NCI-H128 (cell line): ENCODE measurements around the gene TMEM40.
"Not testable (repeated sequence)": the region's sequence is repeated elsewhere in the genome, so short reads cannot be mapped to it uniquely, and the experiment has no call there.

Experiments
- DNase-seq: peaks from one replicate; lab custom pipeline; 2025; ENCODE audit not compliant: unreplicated experiment; lab: John Stamatoyannopoulos, UW

TMEM40 gene

GRCh38 chr3:12752102-12752501 lies 7.0 kb downstream of the TMEM40 start:
- DNase-seq: no peak

GRCh38 chr3:12751571-12751970 lies 7.5 kb downstream of the TMEM40 start:
- DNase-seq: no peak

GRCh38 chr3:12750658-12751071 lies 8.4 kb downstream of the TMEM40 start:
- no peak for DNase-seq

GRCh38 chr3:12750223-12750622 lies 8.8 kb downstream of the TMEM40 start:
- no peak for DNase-seq

- DNase-seq: no peak
These were observed 10.6 kb downstream of the TMEM40 start for GRCh38 chr3:12748477-12748876.

- DNase-seq: no peak
These were observed 12.6 kb downstream of the TMEM40 start for GRCh38 chr3:12746419-12746818.

GRCh38 chr3:12744326-12744725 lies 14.7 kb downstream of the TMEM40 start:
- DNase-seq: no peak

GRCh38 chr3:12743583-12743982 lies 15.5 kb downstream of the TMEM40 start:
- no peak for DNase-seq

- no peak for DNase-seq
These were observed 16.5 kb downstream of the TMEM40 start for GRCh38 chr3:12742330-12743107.

GRCh38 chr3:12741209-12741608 lies 17.9 kb downstream of the TMEM40 start:
- DNase-seq: no peak

- no peak for DNase-seq
These were observed 21.2 kb downstream of the TMEM40 start for GRCh38 chr3:12737833-12738232.

- DNase-seq: no peak
These were observed 21.7 kb downstream of the TMEM40 start for GRCh38 chr3:12737319-12737718.

GRCh38 chr3:12734960-12735359 lies 24.1 kb downstream of the TMEM40 start:
- no peak for DNase-seq

GRCh38 chr3:12733566-12733965 lies 25.5 kb downstream of the TMEM40 start:
- no peak for DNase-seq

- DNase-seq: no peak
These were observed 28.4 kb downstream of the TMEM40 start for GRCh38 chr3:12730506-12731242.

GRCh38 chr3:12729051-12729651 lies 29.9 kb downstream of the TMEM40 start:
- no peak for DNase-seq

GRCh38 chr3:12727937-12728336 lies 31.1 kb downstream of the TMEM40 start:
- no peak for DNase-seq

GRCh38 chr3:12727481-12727880 lies 31.6 kb downstream of the TMEM40 start:
- DNase-seq: no peak

GRCh38 chr3:12725436-12725835 lies 33.6 kb downstream of the TMEM40 start:
- DNase-seq: no peak

- no peak for DNase-seq
These were observed 34.3 kb downstream of the TMEM40 start for GRCh38 chr3:12724794-12725193.

GRCh38 chr3:12723362-12723761 lies 35.7 kb downstream of the TMEM40 start:
- DNase-seq: not testable (repeated sequence)

GRCh38 chr3:12722226-12722625 lies 36.8 kb downstream of the TMEM40 start:
- no peak for DNase-seq
